ENCODE data around the gene FRS3.

FRS3 gene

DNA sequence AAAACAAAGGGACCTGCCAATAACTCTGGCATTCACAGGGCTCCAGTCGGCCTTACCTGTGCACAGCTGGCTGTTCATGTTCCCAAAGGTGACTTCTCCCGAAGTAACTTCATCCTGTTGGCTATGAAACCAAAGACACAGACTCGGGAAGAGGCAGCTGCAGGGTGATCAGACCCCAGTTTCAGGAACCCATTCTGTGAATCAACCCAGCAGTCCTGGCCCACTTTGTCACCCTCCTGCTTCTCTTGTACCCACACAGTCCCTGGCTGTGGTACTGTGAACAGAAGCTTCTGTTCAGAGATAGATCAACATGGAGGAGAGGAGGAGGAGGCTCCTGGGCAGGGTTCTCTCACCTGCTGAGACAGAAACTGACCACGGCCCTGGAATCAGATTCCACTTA is 23.8 kb downstream of the FRS3 start:
- H3K4me3 ChIP-seq (ENCODE audit: control insufficient read depth, low read depth, low read length), result no peak overlapping the region
- TF ChIP-seq, protein P1, sequence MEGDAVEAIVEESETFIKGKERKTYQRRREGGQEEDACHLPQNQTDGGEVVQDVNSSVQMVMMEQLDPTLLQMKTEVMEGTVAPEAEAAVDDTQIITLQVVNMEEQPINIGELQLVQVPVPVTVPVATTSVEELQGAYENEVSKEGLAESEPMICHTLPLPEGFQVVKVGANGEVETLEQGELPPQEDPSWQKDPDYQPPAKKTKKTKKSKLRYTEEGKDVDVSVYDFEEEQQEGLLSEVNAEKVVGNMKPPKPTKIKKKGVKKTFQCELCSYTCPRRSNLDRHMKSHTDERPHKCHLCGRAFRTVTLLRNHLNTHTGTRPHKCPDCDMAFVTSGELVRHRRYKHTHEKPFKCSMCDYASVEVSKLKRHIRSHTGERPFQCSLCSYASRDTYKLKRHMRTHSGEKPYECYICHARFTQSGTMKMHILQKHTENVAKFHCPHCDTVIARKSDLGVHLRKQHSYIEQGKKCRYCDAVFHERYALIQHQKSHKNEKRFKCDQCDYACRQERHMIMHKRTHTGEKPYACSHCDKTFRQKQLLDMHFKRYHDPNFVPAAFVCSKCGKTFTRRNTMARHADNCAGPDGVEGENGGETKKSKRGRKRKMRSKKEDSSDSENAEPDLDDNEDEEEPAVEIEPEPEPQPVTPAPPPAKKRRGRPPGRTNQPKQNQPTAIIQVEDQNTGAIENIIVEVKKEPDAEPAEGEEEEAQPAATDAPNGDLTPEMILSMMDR (IDR thresholded peaks at IDR 0.05; ENCODE audit: control insufficient read depth, insufficient read depth, low read depth, low read length, missing control alignments), result no peak
- no peak for DNase-seq (ENCODE audit: low read depth)

DNA sequence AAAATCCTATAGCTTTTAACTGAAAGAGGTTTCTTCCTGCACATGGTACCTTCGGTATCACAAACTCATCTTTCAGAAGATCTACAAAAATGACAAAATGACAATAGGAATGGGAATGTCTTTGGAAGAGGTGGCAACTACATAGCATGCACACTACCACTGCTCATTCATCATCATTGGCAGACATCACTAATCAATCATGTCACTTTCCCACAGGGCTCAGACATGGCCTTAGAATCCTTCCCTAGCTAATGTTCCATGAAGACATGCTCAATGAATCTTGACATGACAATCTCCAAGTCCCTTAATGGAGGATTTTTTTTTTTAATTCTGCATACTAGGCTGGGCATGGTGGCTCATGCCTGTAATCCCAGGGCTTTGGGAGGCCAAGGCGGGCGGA is 29.3 kb downstream of the FRS3 start:
- no peak for DNase-seq (ENCODE audit: low read depth)
- TF ChIP-seq, protein P1 (IDR thresholded peaks at IDR 0.05; ENCODE audit: control insufficient read depth, insufficient read depth, low read depth, low read length, missing control alignments), result no peak
- H3K4me3 ChIP-seq (ENCODE audit: control insufficient read depth, low read depth, low read length), result no peak overlapping the region

DNA sequence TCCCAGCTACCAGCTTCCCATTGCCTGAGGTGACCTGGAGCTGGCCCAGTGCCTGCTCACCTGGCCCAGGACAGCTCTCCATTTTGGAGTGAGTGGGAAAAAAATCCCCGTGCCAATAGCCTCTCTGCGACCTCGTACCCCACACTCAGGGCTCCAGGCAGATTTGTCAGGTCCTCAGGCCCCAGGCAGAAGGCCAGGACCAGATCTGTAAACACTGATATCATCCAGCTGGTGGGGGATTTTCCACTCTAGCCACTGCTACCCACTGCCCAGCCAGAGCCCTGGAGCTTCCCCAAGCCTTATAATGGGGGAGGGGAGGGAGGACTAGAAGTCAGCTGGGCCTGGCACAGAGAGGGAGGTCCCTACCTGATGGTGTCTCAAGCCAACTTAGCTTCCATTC is 31.2 kb downstream of the FRS3 start:
- no peak overlapping the region for H3K4me3 ChIP-seq (ENCODE audit: control insufficient read depth, low read depth, low read length)
- DNase-seq (ENCODE audit: low read depth), result no peak
- TF ChIP-seq, protein P1 (IDR thresholded peaks at IDR 0.05; ENCODE audit: control insufficient read depth, insufficient read depth, low read depth, low read length, missing control alignments), result no peak

DNA sequence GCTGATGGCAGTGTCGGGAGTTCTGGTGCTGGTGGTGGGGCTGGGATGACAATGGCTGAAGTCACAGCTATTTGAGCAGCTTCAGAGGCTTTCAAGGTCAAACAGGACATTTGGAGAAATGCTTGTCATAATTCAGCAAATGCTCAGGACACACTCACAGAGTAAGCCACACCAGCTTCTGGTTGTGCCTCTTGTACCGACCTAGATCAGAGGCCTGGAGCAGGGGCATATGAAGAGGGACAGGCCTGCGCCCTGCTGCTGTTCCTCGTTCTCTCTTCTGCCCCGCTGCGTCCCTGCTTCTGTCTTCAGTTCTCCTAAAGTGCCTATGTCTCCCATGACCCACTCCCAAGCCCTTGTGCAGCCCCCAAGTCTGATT is 31.6 kb downstream of the FRS3 start:
- DNase-seq (ENCODE audit: low read depth), result no peak
- TF ChIP-seq, protein P1 (IDR thresholded peaks at IDR 0.05; ENCODE audit: control insufficient read depth, insufficient read depth, low read depth, low read length, missing control alignments), result no peak
- H3K4me3 ChIP-seq (ENCODE audit: control insufficient read depth, low read depth, low read length), result no peak overlapping the region

DNA sequence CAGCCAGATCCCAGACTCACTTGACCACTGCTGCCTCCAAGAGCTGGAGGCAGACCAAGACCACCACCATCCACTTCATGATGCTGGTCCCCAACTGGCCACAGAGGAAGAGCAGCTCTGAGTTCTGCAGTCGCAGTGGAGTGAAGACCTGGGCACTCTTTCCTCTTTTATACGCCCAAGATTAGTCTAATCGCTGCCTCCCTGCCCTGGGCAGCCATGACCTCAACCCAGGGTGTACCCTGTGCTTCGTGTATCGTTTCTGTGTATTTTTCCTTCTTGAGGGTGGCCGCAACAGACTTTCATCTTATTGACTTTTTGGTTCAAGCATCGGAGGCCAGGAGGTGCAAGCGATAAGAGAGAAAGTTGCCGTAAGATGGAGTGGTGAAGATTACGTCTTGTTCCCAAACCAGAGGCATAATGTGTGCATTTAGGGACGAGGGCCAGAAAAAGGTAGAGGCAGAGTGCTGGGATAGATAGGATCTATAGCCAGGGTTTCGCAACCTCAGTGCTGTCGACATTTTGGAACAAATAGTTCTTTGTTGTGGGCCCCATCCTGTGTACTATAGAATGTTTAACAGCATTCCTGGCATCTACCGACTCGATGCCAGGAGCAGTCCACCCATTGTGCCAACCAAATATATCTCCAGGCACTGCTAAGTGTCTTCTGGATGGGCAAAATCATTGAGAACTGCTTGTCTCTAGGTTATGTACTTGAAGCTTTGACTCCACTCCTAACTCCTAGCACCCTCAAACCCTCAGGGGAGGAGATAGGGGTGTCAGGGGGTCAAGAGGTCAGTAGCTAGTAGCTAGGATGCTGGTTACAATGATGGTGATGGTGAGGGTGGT is 32.2 kb downstream of the FRS3 start, which contains the start of gene PGC:
Gene PGC, minus strand, starts transcription at position 142 of the 846 bp plus-strand sequence. Its CDS starts 63 bp downstream, at position 79.
- DNase-seq (ENCODE audit: low read depth), result no peak
- no peak within 1 kb of the TSS for H3K4me3 ChIP-seq (ENCODE audit: control insufficient read depth, low read depth, low read length)
- TF ChIP-seq, protein P1 (IDR thresholded peaks at IDR 0.05; ENCODE audit: control insufficient read depth, insufficient read depth, low read depth, low read length, missing control alignments), result no peak

DNA sequence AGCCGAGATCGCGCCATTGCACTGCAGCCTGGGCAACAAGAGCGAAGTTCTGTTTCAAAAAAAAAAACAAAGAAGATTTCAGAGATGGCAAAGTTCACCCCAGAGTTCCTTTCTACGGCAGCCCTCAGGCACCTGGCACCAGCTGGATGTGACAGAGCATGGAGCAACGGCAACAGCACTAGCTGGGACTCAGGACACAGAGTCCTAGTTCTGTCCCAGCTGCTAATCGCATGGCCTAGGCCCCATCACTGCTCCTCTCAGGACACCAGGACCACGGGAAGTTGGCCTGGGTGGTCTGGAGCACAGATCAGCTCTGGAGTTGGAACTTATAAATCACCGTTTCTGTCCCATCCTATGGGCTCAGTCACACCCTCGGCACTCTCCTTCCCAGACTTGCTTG is 33.6 kb downstream of the FRS3 start:
- TF ChIP-seq, protein P1 (IDR thresholded peaks at IDR 0.05; ENCODE audit: control insufficient read depth, insufficient read depth, low read depth, low read length, missing control alignments), result no peak
- no peak overlapping the region for H3K4me3 ChIP-seq (ENCODE audit: control insufficient read depth, low read depth, low read length)
- DNase-seq (ENCODE audit: low read depth), result no peak

Data from AG09309 (cell line).